GM12865 (cell line): ENCODE data around the gene MAP2K6.

Experiments used
- DNase-seq: peaks from one replicate; pipeline ENCODE4 v3.0.0; 2010; ENCODE audit warnings: low read depth
- H3K4me3 ChIP-seq: 2 replicates; pipeline ENCODE4 v1.5.1; 2011; ENCODE audit warnings: mild to moderate bottlenecking, low read depth, low read length, control low read depth
- CTCF ChIP-seq: IDR thresholded peaks from 2 replicates; pipeline ENCODE4 v1.5.1; 2011; ENCODE audit warnings: low read length, control low read depth, low read depth, inconsistent platforms; ENCODE audit not compliant: insufficient read depth; ENCODE audit errors: missing control alignments

MAP2K6 gene

GRCh38 chr17:69451416-69452394 is 37.2 kb downstream of the MAP2K6 start:
- H3K4me3 ChIP-seq, result peak overlapping the region; percentile 13; the same call in 1 of the 2 replicates
- TF ChIP-seq CTCF, result no peak
- DNase-seq, result peak; percentile 66

- no peak for TF ChIP-seq CTCF
- no peak overlapping the region for H3K4me3 ChIP-seq
- no peak for DNase-seq
Observed at GRCh38 chr17:69452664-69453260, 38.3 kb downstream of the MAP2K6 start.

GRCh38 chr17:69454051-69454450 is 39.6 kb downstream of the MAP2K6 start:
- TF ChIP-seq CTCF, result no peak
- no peak overlapping the region for H3K4me3 ChIP-seq
- DNase-seq, result no peak

- no peak for TF ChIP-seq CTCF
- no peak overlapping the region for H3K4me3 ChIP-seq
- DNase-seq, result no peak
Observed at GRCh38 chr17:69455040-69455439, 40.5 kb downstream of the MAP2K6 start.

- no peak for TF ChIP-seq CTCF
- DNase-seq, result peak; percentile 26
- H3K4me3 ChIP-seq, result no peak overlapping the region
Observed at GRCh38 chr17:69457603-69458002, 43.1 kb downstream of the MAP2K6 start.

GRCh38 chr17:69460963-69461922 is 46.7 kb downstream of the MAP2K6 start:
- TF ChIP-seq CTCF, result no peak
- H3K4me3 ChIP-seq, result no peak overlapping the region
- no peak for DNase-seq
